ENCODE data around the gene TMEM106B.

DNA sequence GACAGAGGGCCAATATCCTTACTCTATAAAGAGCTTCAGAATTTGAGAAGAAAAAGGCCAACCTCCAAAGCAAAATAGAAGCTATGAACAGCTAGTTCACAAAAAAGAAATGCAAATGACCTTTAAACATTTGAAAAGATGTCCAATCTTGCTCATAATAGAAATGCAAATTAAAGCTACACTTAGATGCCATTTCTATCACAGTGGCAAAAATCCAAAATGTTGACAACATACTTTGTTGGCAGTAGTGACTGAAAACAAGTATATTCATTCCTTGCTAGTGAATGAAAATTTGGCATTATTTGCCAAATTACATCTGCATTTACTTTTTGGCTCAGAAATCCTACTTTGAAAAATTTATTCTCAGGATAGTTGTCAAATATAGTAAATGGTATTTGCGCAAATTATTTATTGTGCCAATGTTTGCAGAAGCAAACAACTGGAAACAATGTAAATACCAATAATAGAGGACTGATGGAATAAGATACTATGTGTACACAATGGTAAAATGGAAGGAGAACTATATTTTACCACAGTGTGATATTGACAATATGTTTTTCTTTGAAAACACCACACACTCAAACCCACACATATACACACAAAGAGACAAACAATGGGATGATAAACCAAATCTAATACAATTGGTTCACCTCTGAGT, 9.4 kb downstream of the TMEM106B start:
- TF ChIP-seq, protein P1, sequence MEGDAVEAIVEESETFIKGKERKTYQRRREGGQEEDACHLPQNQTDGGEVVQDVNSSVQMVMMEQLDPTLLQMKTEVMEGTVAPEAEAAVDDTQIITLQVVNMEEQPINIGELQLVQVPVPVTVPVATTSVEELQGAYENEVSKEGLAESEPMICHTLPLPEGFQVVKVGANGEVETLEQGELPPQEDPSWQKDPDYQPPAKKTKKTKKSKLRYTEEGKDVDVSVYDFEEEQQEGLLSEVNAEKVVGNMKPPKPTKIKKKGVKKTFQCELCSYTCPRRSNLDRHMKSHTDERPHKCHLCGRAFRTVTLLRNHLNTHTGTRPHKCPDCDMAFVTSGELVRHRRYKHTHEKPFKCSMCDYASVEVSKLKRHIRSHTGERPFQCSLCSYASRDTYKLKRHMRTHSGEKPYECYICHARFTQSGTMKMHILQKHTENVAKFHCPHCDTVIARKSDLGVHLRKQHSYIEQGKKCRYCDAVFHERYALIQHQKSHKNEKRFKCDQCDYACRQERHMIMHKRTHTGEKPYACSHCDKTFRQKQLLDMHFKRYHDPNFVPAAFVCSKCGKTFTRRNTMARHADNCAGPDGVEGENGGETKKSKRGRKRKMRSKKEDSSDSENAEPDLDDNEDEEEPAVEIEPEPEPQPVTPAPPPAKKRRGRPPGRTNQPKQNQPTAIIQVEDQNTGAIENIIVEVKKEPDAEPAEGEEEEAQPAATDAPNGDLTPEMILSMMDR (IDR thresholded peaks at IDR 0.05): no peak
- TF ChIP-seq POLR2A (IDR thresholded peaks at IDR 0.05): no peak
- no peak for TF ChIP-seq EP300 (IDR thresholded peaks at IDR 0.05)
- no peak for TF ChIP-seq POLR2AphosphoS5 (IDR thresholded peaks at IDR 0.05)

Data from suprapubic skin (tissue), 4 donors.